ENCODE data around the gene DMGDH. TPM values are rescaled to one million over a fixed set of nuclear protein-coding genes. Genes with fewer than 3 reads are reported as not detected.

Gene DMGDH
- polyA plus RNA-seq, 1 experiment: 2.9 TPM

DNA sequence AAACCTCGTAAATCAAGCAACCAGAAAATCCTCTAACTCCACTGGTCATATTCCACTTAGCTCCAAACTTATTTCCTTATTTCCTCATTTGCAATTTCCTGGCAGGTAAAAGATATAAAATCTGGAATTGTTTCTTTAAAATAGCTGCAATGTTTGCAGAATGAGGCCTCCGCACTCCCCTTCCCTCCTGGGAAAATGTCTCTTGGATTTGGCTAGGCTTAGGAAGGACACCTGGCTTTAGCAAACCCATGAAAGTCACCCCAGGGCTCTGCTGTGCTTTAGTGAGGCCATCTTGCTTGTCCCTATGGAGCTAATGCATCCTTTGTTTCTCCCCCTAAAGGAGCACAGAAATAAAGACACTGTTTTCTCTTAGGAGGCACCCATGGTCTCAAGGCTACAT lies 94.9 kb downstream of the DMGDH start:
- TF ChIP-seq, protein P1, sequence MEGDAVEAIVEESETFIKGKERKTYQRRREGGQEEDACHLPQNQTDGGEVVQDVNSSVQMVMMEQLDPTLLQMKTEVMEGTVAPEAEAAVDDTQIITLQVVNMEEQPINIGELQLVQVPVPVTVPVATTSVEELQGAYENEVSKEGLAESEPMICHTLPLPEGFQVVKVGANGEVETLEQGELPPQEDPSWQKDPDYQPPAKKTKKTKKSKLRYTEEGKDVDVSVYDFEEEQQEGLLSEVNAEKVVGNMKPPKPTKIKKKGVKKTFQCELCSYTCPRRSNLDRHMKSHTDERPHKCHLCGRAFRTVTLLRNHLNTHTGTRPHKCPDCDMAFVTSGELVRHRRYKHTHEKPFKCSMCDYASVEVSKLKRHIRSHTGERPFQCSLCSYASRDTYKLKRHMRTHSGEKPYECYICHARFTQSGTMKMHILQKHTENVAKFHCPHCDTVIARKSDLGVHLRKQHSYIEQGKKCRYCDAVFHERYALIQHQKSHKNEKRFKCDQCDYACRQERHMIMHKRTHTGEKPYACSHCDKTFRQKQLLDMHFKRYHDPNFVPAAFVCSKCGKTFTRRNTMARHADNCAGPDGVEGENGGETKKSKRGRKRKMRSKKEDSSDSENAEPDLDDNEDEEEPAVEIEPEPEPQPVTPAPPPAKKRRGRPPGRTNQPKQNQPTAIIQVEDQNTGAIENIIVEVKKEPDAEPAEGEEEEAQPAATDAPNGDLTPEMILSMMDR (IDR thresholded peaks at IDR 0.05; ENCODE audit: insufficient read depth, low read depth, low read length): no peak
- ChIA-PET CTCF (interaction anchor here (0.6 to 1.1 kb wide), 2 partner anchors 160 to 551 kb away, joined by 4 to 5 read pairs; no protein-coding TSS in a partner anchor), POLR2A (no interaction called here)
- Histone ChIP-seq H3K36me3 (ENCODE audit: control insufficient read depth, insufficient read depth, low read length) (no peaks in the 10 kb centered on the region), H3K27me3 (ENCODE audit: control insufficient read depth, insufficient read depth, low read length) (no peaks in the 10 kb centered on the region), H3K4me3 (ENCODE audit: low read depth, low read length) (no peak overlapping the region)
- DNase-seq (ENCODE audit: low read depth): no peak

DNA sequence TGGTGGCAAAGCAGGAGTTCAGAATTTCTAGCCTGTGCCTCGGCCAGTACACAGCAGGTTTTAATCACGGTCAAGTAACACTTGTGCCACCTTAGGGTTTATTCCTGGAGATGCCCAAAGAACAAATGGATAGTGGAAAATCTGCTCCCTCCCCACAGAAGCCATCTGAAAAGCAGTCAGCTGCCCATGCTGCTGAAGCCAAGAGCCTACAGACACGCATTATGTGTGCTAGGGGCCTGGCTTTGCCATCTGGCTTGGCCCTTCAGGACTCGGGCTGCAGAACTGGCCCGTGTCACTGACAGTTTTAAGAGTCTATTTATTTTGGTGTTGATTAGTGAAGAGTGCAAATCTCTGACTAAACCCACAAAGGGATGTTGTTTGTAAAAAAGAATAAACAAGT lies 95.5 kb downstream of the DMGDH start:
- Histone ChIP-seq H3K4me3 (ENCODE audit: low read depth, low read length) (no peak overlapping the region), H3K36me3 (ENCODE audit: control insufficient read depth, insufficient read depth, low read length) (no peaks in the 10 kb centered on the region), H3K27me3 (ENCODE audit: control insufficient read depth, insufficient read depth, low read length) (no peaks in the 10 kb centered on the region)
- DNase-seq (ENCODE audit: low read depth): no peak
- TF ChIP-seq, protein P1 (IDR thresholded peaks at IDR 0.05; ENCODE audit: insufficient read depth, low read depth, low read length): no peak
- POLR2A ChIA-PET: no interaction called here
- CTCF ChIA-PET: interaction anchor here (0.6 to 1.1 kb wide), 3 partner anchors 9 to 551 kb away, joined by 3 to 5 read pairs (median 4); no protein-coding TSS in a partner anchor

- DNase-seq (ENCODE audit: low read depth): no peak
- ChIA-PET POLR2A (no interaction called here), CTCF (no interaction called here)
- Histone ChIP-seq H3K27me3 (ENCODE audit: control insufficient read depth, insufficient read depth, low read length) (no peaks in the 10 kb centered on the region), H3K4me3 (ENCODE audit: low read depth, low read length) (no peak overlapping the region), H3K36me3 (ENCODE audit: control insufficient read depth, insufficient read depth, low read length) (no peaks in the 10 kb centered on the region)
- TF ChIP-seq, protein P1 (IDR thresholded peaks at IDR 0.05; ENCODE audit: insufficient read depth, low read depth, low read length): no peak
These were observed 96.6 kb downstream of the DMGDH start for GRCh38 chr5:78972654-78973428.

DNA sequence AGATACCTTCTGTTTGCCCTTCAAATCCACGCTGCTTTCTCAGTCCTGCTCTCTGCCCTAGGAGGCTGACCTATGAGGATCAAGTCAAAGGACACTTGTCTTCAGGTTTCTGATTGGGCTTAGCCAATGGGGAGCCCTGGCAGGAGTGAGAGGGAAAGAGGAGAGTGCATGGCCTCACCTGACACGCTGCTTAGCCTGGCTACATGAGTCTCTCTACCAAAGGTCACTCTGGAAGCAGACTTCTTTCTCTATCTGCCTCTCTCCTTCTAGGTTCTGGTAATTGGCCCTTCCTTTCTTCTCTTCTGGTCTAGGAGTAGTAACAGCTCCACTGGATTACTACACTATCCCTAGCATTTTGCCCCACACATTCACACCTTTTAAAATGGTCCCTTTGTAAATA lies 97.5 kb downstream of the DMGDH start:
- POLR2A ChIA-PET: no interaction called here
- DNase-seq (ENCODE audit: low read depth): no peak
- Histone ChIP-seq H3K36me3 (ENCODE audit: control insufficient read depth, insufficient read depth, low read length) (no peaks in the 10 kb centered on the region), H3K4me3 (ENCODE audit: low read depth, low read length) (no peak overlapping the region), H3K27me3 (ENCODE audit: control insufficient read depth, insufficient read depth, low read length) (no peaks in the 10 kb centered on the region)
- CTCF ChIA-PET: interaction anchor here (1.1 kb wide), 1 partner anchor 72 kb away, joined by 4 read pairs; no protein-coding TSS in a partner anchor
- TF ChIP-seq, protein P1 (IDR thresholded peaks at IDR 0.05; ENCODE audit: insufficient read depth, low read depth, low read length): no peak

DNA sequence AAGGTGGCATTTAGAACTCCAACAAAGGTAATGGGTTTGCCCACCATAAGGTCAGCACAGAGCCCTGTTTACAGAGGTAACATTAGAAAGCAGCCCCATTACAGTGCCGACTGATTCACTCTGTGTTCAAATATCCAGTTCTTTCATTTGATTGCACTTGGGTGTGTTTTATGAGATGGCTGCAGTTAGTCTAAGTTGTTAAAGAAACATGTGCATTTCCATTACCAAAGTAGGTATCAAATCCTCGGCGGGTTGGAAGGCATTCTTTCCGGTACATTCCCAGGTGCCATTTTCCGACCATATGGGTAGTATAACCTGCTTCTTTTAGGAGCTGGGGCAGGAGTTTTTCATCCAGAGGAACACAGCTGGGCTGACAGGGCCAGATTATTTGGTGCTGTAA lies 100.7 kb downstream of the DMGDH start:
- CTCF ChIA-PET: no interaction called here
- TF ChIP-seq, protein P1 (IDR thresholded peaks at IDR 0.05; ENCODE audit: insufficient read depth, low read depth, low read length): no peak
- DNase-seq (ENCODE audit: low read depth): no peak

More for the DNA sequence above, 100.7 kb downstream of the DMGDH start:
- Histone ChIP-seq H3K4me3 (ENCODE audit: low read depth, low read length) (no peak overlapping the region), H3K36me3 (ENCODE audit: control insufficient read depth, insufficient read depth, low read length) (no peaks in the 10 kb centered on the region), H3K27me3 (ENCODE audit: control insufficient read depth, insufficient read depth, low read length) (no peaks in the 10 kb centered on the region)
- POLR2A ChIA-PET: no interaction called here
